ENCODE measurements around the gene CCL24. TPM values are rescaled to one million over a fixed set of nuclear protein-coding genes. Genes with fewer than 3 reads are reported as not detected.
"Not testable (repeated sequence)": the region's sequence is repeated elsewhere in the genome, so short reads cannot be mapped to it uniquely, and the experiment has no call there.

Gene CCL24
- total RNA-seq, 1 donor from 2014 or later, result not detected

DNA sequence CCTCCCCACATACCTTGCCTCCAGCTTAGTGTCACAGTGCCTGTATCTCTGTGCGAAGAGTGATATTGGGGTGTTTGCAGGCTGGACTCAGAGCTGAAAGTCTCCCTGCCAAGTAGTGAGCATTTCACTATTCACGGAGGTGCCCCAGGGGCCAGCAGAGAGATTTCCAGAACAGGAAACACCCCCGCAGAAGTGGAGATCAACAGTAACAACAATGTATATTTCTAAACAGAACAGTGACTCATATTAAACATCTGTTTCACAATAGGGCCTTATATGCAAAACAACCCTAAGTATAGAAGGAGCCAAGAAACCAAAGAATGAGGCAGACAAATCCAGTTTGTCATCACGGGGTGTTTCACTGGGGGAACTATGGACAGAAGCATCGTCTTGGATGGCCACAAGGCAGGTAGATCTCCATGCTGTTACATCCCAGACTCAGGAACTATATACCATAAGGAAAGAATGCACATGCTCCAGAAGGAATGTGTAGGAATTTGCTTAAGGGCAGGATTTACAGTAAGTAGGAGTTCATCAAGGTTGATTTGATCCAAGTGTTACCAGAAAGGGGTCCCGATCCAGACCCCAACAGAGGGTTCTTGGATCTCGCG lies 29.3 kb upstream of the CCL24 start:
- Histone ChIP-seq H3K27ac (replicated peaks) (peak overlapping the region; percentile 6), H3K27me3 (ENCODE audit: low read depth) (no peaks in the 10 kb centered on the region), H3K36me3 (no peaks in the 10 kb centered on the region), H3K9me3 (replicated peaks) (no peaks in the 10 kb centered on the region), H3K4me3 (no peak overlapping the region), H3K4me1 (peaks cover 10% of the 10 kb centered on the region)
- intact Hi-C loops (cut with micrococcal nuclease), result no loop called here
- no peak for DNase-seq
- TF ChIP-seq, protein P1, sequence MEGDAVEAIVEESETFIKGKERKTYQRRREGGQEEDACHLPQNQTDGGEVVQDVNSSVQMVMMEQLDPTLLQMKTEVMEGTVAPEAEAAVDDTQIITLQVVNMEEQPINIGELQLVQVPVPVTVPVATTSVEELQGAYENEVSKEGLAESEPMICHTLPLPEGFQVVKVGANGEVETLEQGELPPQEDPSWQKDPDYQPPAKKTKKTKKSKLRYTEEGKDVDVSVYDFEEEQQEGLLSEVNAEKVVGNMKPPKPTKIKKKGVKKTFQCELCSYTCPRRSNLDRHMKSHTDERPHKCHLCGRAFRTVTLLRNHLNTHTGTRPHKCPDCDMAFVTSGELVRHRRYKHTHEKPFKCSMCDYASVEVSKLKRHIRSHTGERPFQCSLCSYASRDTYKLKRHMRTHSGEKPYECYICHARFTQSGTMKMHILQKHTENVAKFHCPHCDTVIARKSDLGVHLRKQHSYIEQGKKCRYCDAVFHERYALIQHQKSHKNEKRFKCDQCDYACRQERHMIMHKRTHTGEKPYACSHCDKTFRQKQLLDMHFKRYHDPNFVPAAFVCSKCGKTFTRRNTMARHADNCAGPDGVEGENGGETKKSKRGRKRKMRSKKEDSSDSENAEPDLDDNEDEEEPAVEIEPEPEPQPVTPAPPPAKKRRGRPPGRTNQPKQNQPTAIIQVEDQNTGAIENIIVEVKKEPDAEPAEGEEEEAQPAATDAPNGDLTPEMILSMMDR (IDR thresholded peaks at IDR 0.05; ENCODE audit: borderline replicate concordance), result no peak

DNA sequence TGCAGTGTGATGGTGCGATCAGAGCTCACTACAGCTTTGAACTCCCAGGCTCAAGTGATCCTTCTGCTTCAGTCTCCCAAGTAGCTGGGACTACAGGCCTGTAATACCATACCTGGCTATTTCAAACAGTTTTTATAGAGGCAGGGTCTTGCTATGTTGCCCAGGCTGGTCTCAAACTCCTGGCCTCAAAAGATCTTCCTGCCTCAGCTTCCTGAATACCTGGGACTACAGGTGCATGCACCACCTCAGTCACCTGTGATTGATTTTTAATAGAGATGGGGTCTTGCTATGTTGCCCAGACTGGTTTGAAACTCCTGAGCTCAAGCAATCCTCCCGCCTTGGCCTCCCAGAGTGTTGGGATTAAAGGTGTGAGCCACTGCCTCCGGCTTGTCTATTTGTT lies 26.4 kb upstream of the CCL24 start:
- no peak overlapping the region for H3K27ac ChIP-seq (replicated peaks)
- TF ChIP-seq, protein P1 (IDR thresholded peaks at IDR 0.05; ENCODE audit: borderline replicate concordance), result no peak
- no peaks in the 10 kb centered on the region for H3K9me3 ChIP-seq (replicated peaks)
- H3K27me3 ChIP-seq (ENCODE audit: low read depth), result no peaks in the 10 kb centered on the region
- no peak for DNase-seq
- no peaks in the 10 kb centered on the region for H3K36me3 ChIP-seq
- peaks cover 10% of the 10 kb centered on the region for H3K4me1 ChIP-seq
- H3K4me3 ChIP-seq, result no peak overlapping the region
- intact Hi-C loops (cut with micrococcal nuclease), result no loop called here

DNA sequence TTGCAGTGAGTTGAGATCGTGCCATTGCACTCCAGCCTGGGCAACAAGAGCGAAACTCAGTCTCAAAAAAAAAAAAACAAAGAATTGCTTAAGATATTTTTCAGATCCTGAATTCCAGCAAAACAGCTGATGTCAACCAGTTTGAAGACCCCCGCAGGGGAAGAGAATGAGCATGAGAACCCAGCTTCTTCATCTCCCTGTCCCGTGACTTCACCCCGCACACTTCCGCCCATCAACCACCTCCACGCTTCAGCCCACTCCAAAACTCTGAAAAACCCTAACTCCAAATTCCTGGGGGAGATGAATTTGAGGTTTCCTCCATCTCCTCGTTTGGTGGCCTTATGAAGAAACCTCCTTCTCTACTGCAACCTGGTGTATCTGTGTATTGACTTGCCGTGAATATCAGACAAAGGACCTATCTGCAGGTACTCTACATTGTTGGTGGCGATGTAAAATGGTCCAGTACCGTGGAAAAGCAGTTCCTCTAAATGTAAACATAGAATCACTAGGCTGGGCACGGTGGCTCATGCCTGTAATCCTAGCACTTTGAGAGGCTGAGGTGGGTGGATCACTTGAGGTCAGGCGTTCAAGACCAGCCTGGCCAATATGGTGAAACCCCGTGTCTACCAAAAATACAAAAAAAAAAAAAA lies 24.8 kb upstream of the CCL24 start:
- intact Hi-C loops (cut with micrococcal nuclease); DNase-seq: not testable (repeated sequence)

DNA sequence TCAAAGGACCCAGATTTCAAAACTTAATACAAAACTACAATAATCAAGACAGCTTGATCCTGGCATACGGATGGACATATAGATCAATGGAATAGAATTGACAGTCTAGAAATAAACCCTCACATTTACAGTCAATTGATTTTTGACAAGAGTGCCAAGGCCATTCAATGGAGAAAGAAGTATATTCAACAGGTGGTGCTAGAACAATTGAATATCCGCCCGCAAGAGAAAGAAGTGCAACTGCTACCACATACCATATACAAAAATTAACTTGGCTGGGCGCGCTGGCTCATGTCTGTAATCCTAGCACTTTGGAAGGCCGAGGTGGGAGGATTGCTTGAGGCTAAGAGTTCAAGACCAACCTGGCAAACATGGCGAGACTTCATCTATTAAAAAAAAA lies 23.2 kb upstream of the CCL24 start:
- Histone ChIP-seq H3K27me3 (ENCODE audit: low read depth) (peaks cover 13% of the 10 kb centered on the region), H3K36me3 (no peaks in the 10 kb centered on the region), H3K9me3 (replicated peaks) (no peaks in the 10 kb centered on the region), H3K4me1 (no peaks in the 10 kb centered on the region), H3K27ac (replicated peaks) (no peak overlapping the region), H3K4me3 (no peak overlapping the region)
- TF ChIP-seq, protein P1 (IDR thresholded peaks at IDR 0.05; ENCODE audit: borderline replicate concordance), result no peak
- intact Hi-C loops (cut with micrococcal nuclease), result no loop called here
- no peak for DNase-seq

More for the DNA sequence above, 24.8 kb upstream of the CCL24 start:
- not testable (repeated sequence) for H3K4me3 ChIP-seq; H3K27ac ChIP-seq (replicated peaks); H3K36me3 ChIP-seq; H3K9me3 ChIP-seq (replicated peaks); H3K27me3 ChIP-seq (ENCODE audit: low read depth)
- H3K4me1 ChIP-seq, result peaks cover 10% of the 10 kb centered on the region

DNA sequence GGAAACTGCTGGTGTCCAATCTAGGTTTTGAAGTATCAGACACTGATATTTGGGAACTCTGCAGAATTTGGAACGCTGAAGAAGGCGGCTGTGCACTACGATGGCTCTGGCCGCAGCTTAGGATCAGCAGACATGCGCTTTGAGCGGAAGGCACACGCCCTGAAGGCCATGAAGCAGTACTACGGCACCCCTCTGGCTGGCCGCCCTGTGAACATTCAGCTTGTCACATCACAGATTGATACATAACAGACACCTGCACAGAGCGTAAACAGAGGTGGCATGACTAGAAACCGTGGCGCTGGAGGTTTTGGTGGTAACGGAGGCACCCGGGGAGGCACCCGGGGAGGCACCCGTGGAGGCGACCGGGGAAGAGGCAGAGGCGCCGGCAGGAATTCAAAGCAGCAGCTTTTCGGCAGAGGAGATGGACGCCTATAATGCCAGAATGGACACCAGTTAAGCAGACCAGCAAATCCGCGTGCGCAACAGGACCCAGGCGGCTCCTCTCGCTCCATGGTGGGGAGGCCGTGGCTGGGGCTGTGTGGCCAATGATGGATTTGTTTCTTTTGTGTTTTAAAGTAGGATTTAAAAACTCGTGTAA lies 22.2 kb upstream of the CCL24 start:
- Histone ChIP-seq H3K27ac (replicated peaks) (no peak overlapping the region), H3K4me3 (no peak overlapping the region), H3K4me1 (no peaks in the 10 kb centered on the region), H3K36me3 (no peaks in the 10 kb centered on the region), H3K27me3 (ENCODE audit: low read depth) (peaks cover 22% of the 10 kb centered on the region), H3K9me3 (replicated peaks) (no peaks in the 10 kb centered on the region)
- DNase-seq, result no peak
- intact Hi-C loops (cut with micrococcal nuclease), result no loop called here
- TF ChIP-seq, protein P1 (IDR thresholded peaks at IDR 0.05; ENCODE audit: borderline replicate concordance), result no peak

DNA sequence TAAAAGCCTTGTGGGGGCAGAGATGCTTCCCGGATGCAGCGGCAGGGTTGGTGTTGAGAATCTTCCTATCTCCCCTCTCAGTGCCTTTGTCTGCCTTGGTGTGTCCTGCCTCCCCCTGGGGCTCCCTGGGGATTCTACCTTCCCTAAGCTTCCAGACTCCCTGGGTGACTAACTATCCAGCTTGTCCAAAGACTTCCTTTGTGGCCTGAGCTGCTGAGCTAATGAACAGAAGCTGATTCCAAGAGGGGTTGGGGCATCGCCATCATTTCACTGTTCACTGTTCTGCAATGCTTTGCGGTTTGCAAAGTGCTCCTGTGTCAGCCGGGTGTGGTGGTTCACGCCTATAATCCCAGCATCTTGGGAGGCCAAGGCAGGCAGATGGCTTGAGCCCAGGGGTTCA lies 20.1 kb upstream of the CCL24 start:
- DNase-seq; intact Hi-C loops (cut with micrococcal nuclease); H3K9me3 ChIP-seq (replicated peaks); H3K36me3 ChIP-seq; H3K27ac ChIP-seq (replicated peaks); H3K4me1 ChIP-seq; H3K4me3 ChIP-seq: not testable (repeated sequence)
- peaks cover 31% of the 10 kb centered on the region for H3K27me3 ChIP-seq (ENCODE audit: low read depth)
